Measurements from ENCODE around the gene DDX28. TPM values are rescaled to one million over a fixed set of nuclear protein-coding genes. Genes with fewer than 3 reads are reported as not detected.
"Not testable (repeated sequence)": the region's sequence is repeated elsewhere in the genome, so short reads cannot be mapped to it uniquely, and the experiment has no call there.

DDX28 gene
- total RNA-seq, 1 experiment from 2014 or later = 13.2 TPM

DNA sequence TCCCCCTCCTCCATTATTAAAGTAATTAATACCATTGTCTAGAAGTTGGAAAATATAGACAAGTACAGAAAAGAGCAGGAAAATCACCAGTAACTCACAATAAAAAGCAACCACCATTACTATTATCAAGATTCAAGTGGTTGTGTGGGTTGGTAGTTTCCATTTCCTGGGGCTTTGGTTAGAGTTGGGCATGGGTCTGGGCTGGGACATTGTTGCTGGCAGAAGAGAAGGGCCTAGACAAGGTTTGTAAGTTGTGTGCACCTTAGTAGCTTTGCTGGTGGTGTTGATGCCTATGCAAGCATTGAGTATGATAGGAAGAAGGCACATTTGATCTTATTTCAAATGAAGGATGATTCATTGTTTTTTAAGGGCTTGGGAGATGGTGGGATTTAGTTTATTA is 36.8 kb upstream of the DDX28 start:
- H3K36me3 ChIP-seq = peaks cover 14% of the 10 kb centered on the region
- no peak overlapping the region for H3K4me3 ChIP-seq
- no peaks in the 10 kb centered on the region for H3K9me3 ChIP-seq (replicated peaks)
- peaks cover 12% of the 10 kb centered on the region for H3K4me1 ChIP-seq (replicated peaks)
- H3K27ac ChIP-seq = no peak overlapping the region
- no peaks in the 10 kb centered on the region for H3K27me3 ChIP-seq (replicated peaks)
- DNase-seq (ENCODE audit: low read depth in 1 of 2, low spot score in 2 of 2) = no peak

DNA sequence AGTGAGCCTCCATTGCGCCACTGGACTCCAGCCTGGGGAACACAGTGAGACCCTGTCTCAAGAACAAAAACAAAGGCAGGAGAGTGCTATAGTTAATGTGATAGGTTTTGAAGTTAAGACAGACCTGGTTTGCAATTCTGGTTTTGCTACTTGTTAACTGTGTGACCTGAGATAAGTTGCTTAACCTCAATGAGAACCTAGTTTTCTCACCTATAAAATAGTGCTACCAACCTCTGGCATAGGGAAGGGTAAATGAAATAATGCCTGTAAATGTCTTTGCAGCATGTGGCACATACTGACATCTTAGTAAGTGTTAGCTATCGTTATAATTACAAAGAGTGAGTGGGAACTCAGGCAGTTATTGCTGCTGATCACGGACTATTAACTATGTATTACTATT is 32.4 kb upstream of the DDX28 start:
- H3K9me3 ChIP-seq (replicated peaks) = no peaks in the 10 kb centered on the region; the same call in 1 of the 2 replicates
- H3K27ac ChIP-seq = no peak overlapping the region
- H3K27me3 ChIP-seq (replicated peaks) = 0 out of 2 replicates have a peak, but pooled peaks cover 5% of the 10 kb centered on the region
- no peak overlapping the region for H3K4me3 ChIP-seq
- H3K4me1 ChIP-seq (replicated peaks) = no peaks in the 10 kb centered on the region
- DNase-seq (ENCODE audit: low read depth in 1 of 2, low spot score in 2 of 2) = no peak
- H3K36me3 ChIP-seq = peaks cover 32% of the 10 kb centered on the region

DNA sequence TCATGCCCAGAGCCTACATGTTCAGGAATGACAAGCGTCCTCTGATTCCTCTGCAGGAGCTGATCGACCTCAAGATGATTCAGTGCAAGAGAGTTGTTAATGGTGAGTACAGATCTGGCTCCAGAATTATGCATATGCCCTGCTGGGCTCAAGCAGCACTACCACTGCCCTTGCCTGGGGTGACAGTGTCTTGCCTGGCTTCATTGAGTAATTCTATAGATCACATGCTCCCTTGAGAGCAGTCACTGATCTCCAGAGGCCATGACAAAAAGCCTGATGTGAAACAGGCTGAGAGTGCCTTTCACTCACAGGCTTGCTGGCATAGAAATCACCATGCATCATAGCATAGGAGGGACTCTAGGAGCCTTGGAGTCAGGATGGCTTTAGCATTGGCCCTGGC is 26.4 kb upstream of the DDX28 start:
- H3K4me1 ChIP-seq (replicated peaks) = peaks cover 15% of the 10 kb centered on the region
- no peaks in the 10 kb centered on the region; the same call in 1 of the 2 replicates for H3K9me3 ChIP-seq (replicated peaks)
- H3K36me3 ChIP-seq = peaks cover 35% of the 10 kb centered on the region
- H3K4me3 ChIP-seq = no peak overlapping the region
- no peak overlapping the region for H3K27ac ChIP-seq
- H3K27me3 ChIP-seq (replicated peaks) = 0 out of 2 replicates have a peak, but pooled peaks cover 5% of the 10 kb centered on the region
- no peak for DNase-seq (ENCODE audit: low read depth in 1 of 2, low spot score in 2 of 2)

DNA sequence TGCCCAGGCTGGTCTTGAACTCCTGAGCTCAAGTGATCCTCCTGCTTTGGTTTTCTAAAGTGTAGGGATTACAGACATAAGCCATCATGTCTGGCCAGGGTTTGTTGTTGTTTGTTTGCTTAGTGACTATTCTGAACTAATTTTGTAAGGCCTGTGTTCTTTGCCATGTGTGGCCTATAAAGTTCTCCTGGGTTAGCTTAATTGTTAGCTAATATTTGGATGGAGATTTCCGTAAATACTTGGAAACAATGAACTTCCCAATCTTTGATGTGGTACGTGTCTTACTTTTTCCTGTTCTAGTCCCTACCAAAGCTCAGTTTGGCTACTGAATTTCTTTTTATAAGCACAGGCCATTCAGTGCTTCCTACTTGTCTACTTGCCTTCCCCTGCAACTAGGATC is 25.0 kb upstream of the DDX28 start:
- H3K27ac ChIP-seq = no peak overlapping the region
- H3K9me3 ChIP-seq (replicated peaks) = no peaks in the 10 kb centered on the region; the same call in 1 of the 2 replicates
- peak in 1 of 2 experiments; percentile 64 for DNase-seq (ENCODE audit: low read depth in 1 of 2, low spot score in 2 of 2)
- H3K4me1 ChIP-seq (replicated peaks) = peaks cover 15% of the 10 kb centered on the region
- H3K4me3 ChIP-seq = no peak overlapping the region
- 0 out of 2 replicates have a peak, but pooled peaks cover 5% of the 10 kb centered on the region for H3K27me3 ChIP-seq (replicated peaks)
- peaks cover 25% of the 10 kb centered on the region for H3K36me3 ChIP-seq

GRCh38 chr16:68046106-68046505 is 23.1 kb upstream of the DDX28 start:
- Histone ChIP-seq H3K4me1 (replicated peaks) (peaks cover 15% of the 10 kb centered on the region), H3K27me3 (replicated peaks) (0 out of 2 replicates have a peak, but pooled peaks cover 5% of the 10 kb centered on the region), H3K27ac (no peak overlapping the region), H3K4me3 (no peak overlapping the region), H3K36me3 (peaks cover 33% of the 10 kb centered on the region), H3K9me3 (replicated peaks) (no peaks in the 10 kb centered on the region; the same call in 1 of the 2 replicates)
- DNase-seq (ENCODE audit: low read depth in 1 of 2, low spot score in 2 of 2) = no peak

DNA sequence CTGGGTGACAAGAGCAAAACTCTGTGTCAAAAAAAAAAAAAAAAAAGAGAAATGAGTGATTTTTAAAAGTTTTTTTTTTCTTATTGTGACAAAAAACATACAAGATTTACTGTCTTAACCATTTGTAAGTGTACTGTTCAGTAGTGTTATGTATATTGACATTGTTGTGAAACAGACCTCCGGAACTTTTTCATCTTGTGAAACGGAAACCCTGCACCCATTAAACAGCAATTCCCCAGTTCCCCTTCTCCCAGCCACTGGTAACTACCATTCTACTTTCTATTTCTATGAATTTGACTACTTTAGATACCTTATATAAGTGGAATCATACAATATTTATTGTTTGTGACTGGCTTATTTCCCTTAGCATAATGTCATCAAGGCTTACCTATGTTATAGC is 18.8 kb upstream of the DDX28 start:
- no peak for DNase-seq (ENCODE audit: low read depth in 1 of 2, low spot score in 2 of 2)
- Histone ChIP-seq H3K9me3 (replicated peaks) (no peaks in the 10 kb centered on the region), H3K4me1 (replicated peaks) (no peaks in the 10 kb centered on the region), H3K27ac (no peak overlapping the region), H3K27me3 (replicated peaks) (no peaks in the 10 kb centered on the region), H3K36me3 (peaks cover 27% of the 10 kb centered on the region), H3K4me3 (no peak overlapping the region)

GRCh38 chr16:68040506-68041288 is 17.7 kb upstream of the DDX28 start:
- no peaks in the 10 kb centered on the region for H3K27me3 ChIP-seq (replicated peaks)
- H3K9me3 ChIP-seq (replicated peaks) = no peaks in the 10 kb centered on the region
- peaks cover 27% of the 10 kb centered on the region for H3K36me3 ChIP-seq
- no peak overlapping the region for H3K4me3 ChIP-seq
- DNase-seq (ENCODE audit: low read depth in 1 of 2, low spot score in 2 of 2) = peak; percentile 51 to 80
- no peaks in the 10 kb centered on the region for H3K4me1 ChIP-seq (replicated peaks)
- H3K27ac ChIP-seq = no peak overlapping the region

- no peak for DNase-seq (ENCODE audit: low read depth in 1 of 2, low spot score in 2 of 2)
- no peak overlapping the region for H3K27ac ChIP-seq
- H3K27me3 ChIP-seq (replicated peaks) = no peaks in the 10 kb centered on the region
- H3K4me1 ChIP-seq (replicated peaks) = no peaks in the 10 kb centered on the region
- peaks cover 24% of the 10 kb centered on the region for H3K36me3 ChIP-seq
- H3K4me3 ChIP-seq = no peak overlapping the region
- H3K9me3 ChIP-seq (replicated peaks) = no peaks in the 10 kb centered on the region
These were observed 15.0 kb upstream of the DDX28 start for GRCh38 chr16:68037841-68038597.

DNA sequence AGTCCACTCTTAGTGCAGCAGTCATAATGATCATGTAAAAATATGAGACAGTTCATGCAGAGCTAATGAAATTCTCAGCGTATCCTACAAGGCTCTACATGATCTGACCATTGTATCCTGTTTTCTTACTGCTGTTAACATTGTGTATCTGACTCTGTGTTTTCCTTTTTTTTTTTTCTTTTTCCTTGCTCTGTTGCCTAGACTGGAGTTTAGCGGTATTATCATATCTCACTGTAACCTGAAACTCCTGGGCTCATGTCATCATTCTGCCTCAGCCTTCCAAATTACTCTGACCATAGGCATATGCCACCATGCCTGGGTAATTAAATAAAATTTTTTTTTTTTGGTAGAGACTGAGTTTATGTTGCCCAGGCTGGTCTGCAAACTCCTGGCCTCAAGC is 12.2 kb upstream of the DDX28 start:
- DNase-seq (ENCODE audit: low read depth in 1 of 2, low spot score in 2 of 2) = no peak
- Histone ChIP-seq H3K36me3 (peaks cover 7% of the 10 kb centered on the region), H3K9me3 (replicated peaks) (no peaks in the 10 kb centered on the region), H3K27me3 (replicated peaks) (no peaks in the 10 kb centered on the region), H3K4me3 (no peak overlapping the region), H3K27ac (no peak overlapping the region), H3K4me1 (replicated peaks) (peaks cover 22% of the 10 kb centered on the region)

- H3K27ac ChIP-seq = no peak overlapping the region
- no peaks in the 10 kb centered on the region for H3K27me3 ChIP-seq (replicated peaks)
- H3K4me1 ChIP-seq (replicated peaks) = peaks cover 31% of the 10 kb centered on the region
- H3K36me3 ChIP-seq = peaks cover 11% of the 10 kb centered on the region
- DNase-seq (ENCODE audit: low read depth in 1 of 2, low spot score in 2 of 2) = no peak
- no peaks in the 10 kb centered on the region for H3K9me3 ChIP-seq (replicated peaks)
- no peak overlapping the region for H3K4me3 ChIP-seq
These were observed 10.1 kb upstream of the DDX28 start for GRCh38 chr16:68033101-68033500.

DNA sequence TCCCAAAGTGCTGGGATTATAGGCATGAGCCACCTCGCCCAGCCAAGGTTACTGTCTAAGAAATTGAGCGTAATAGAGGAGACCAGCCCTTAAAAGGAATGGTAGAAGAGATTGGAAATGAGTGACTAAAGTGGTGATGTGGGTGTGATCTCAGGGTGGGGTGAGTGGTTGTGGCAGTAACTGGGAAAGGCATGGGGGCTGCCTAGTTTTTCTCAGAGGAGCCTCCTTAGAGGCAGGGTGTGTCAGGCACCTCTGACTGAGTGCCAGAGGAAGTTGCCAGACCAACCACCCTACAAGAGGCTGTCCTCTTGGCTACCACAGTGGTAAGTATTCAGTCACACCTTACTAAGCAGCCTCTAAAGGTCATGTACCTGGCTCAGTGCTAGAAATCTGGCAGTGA is 8.9 kb upstream of the DDX28 start:
- DNase-seq (ENCODE audit: low read depth in 1 of 2, low spot score in 2 of 2) = no peak
- peaks cover 31% of the 10 kb centered on the region for H3K4me1 ChIP-seq (replicated peaks)
- H3K27ac ChIP-seq = peak overlapping the region; percentile 79
- H3K36me3 ChIP-seq = peaks cover 15% of the 10 kb centered on the region
- no peak overlapping the region for H3K4me3 ChIP-seq
- H3K27me3 ChIP-seq (replicated peaks) = no peaks in the 10 kb centered on the region
- H3K9me3 ChIP-seq (replicated peaks) = no peaks in the 10 kb centered on the region

GRCh38 chr16:68030108-68030507 is 7.1 kb upstream of the DDX28 start:
- not testable (repeated sequence) for H3K4me3 ChIP-seq; H3K9me3 ChIP-seq (replicated peaks); H3K27me3 ChIP-seq (replicated peaks)
- Histone ChIP-seq H3K27ac (peak overlapping the region; percentile 79), H3K4me1 (replicated peaks) (peaks cover 31% of the 10 kb centered on the region), H3K36me3 (peaks cover 25% of the 10 kb centered on the region)
- DNase-seq (ENCODE audit: low read depth in 1 of 2, low spot score in 2 of 2) = peak; percentile 18 to 49

DNA sequence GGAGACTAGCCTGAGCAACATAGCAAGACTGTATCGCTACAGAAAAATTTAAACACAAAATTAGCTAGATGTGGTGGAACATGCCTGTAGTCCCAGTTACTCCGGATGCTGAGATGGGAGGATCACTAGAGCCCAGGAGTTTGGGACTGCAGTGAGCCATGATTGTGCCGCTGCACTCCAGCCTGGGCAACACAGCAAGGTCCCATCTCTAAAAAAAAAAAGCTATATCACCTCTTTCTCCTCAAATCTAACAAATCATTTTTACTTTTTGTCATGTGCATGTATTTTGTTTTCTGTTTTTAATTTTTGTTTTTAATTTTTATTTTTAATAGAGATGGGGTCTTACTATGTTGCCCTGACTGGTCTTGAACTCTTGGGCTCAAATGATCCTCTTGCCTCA is 6.0 kb upstream of the DDX28 start:
- Histone ChIP-seq H3K27ac (no peak overlapping the region), H3K4me1 (replicated peaks) (peaks cover 34% of the 10 kb centered on the region), H3K27me3 (replicated peaks) (no peaks in the 10 kb centered on the region), H3K4me3 (no peak overlapping the region), H3K36me3 (peaks cover 25% of the 10 kb centered on the region), H3K9me3 (replicated peaks) (no peaks in the 10 kb centered on the region)
- DNase-seq (ENCODE audit: low read depth in 1 of 2, low spot score in 2 of 2) = no peak

GRCh38 chr16:68022278-68022727 is 729 bp downstream of the DDX28 start:
- no peaks in the 10 kb centered on the region for H3K27me3 ChIP-seq (replicated peaks)
- H3K4me1 ChIP-seq (replicated peaks) = peaks cover 20% of the 10 kb centered on the region
- peak overlapping the region; percentile 72 for H3K27ac ChIP-seq
- H3K4me3 ChIP-seq = peak overlapping the region; percentile 93
- no peaks in the 10 kb centered on the region for H3K9me3 ChIP-seq (replicated peaks)
- H3K36me3 ChIP-seq = peaks cover 37% of the 10 kb centered on the region
- DNase-seq (ENCODE audit: low read depth in 1 of 2, low spot score in 2 of 2) = no peak

All from SJSA1 (cell line).